Measurements from ENCODE around the gene NFIX.

NFIX gene

GRCh38 chr19:13056052-13056660 lies 60.9 kb downstream of the NFIX start:
- DNase-seq (ENCODE audit: low spot score), result no peak

GRCh38 chr19:13057147-13057572 lies 61.9 kb downstream of the NFIX start:
- DNase-seq (ENCODE audit: low spot score), result no peak

- no peak for DNase-seq (ENCODE audit: low spot score)
These were observed 62.5 kb downstream of the NFIX start for GRCh38 chr19:13057744-13058143.

DNA sequence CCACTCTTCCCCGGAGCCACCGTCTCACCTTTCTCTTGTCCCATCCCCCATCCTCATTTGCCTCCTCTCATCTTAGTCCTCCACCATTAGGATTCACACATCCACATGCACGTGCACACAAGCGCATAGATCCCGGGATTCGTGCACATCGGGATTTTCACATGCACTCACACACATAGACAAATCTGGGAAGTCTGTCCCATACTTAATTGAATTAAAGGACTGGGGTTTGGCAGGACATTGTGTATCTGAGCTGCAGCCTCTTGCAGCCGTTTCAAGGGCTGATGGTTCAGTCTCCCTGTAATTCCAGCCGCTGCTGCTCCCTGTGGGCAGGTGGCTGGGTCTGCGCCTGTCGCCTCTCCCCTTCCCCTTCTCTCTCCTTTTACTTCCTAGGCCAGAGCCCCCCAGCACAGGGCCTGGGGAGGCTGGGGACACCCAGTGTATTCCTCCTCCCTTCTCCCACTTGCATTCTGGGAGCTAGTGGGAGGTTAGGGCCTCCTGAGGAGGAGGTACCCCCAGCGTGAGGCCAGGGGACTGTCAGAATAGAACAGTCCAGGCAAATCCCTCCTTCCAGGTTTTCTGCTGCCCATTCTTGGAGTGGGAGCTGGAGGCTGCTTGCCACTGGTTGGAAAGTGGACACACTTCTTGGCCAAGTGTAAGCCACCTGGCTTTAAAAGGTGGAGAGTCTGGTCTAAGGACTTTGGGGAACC lies 63.8 kb downstream of the NFIX start:
- DNase-seq (ENCODE audit: low spot score), result no peak

- DNase-seq (ENCODE audit: low spot score), result no peak
These were observed 65.1 kb downstream of the NFIX start for GRCh38 chr19:13060233-13060963.

DNA sequence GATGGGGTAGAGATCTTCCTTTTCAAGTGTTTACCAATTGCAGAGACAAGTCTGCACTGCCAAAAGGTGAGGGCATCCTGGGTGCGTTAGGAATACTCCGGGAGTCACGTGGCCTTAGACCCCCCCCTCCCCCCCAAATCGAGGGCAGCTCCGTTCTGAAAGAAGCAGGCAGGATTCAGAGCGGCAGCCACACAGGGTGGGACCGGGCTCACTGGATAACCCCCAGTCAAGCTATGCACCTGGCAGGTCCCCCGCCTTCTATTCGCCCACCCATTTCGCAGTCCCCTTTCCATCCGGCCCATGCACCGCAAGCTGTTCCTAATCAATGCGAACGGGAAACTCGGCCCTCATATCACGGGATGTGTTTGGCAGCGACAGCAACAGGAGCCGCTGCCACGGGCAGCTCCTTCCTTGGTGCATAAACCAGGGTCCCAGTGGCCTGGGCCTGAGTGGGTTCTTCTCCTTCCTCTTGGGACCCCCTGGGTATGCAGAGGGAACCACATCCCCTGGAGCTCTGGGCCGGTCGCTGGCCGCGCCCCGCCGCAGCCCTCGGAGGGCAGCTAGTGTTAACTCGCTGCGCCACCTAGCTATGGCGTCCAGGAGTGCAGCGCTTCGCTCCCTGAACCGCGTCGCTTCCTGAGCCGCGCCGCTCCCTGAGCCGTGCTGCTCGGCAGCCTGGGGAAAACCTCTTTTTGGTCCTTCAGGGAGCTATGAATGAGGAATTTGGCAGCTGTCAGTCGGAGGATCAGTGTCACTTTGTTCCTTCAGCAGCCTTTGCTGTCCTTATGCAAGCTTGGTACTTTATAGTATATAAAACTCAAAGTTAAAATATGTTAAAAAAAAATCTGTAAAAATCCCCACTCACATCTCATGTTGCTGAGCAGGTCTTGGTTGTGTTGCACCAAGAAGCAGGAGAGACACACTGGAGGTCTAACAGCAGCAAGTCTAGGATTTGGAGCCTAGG lies 66.0 kb downstream of the NFIX start:
- peak; percentile 88 for DNase-seq (ENCODE audit: low spot score)

GRCh38 chr19:13062317-13062716 lies 67.0 kb downstream of the NFIX start:
- no peak for DNase-seq (ENCODE audit: low spot score)

DNA sequence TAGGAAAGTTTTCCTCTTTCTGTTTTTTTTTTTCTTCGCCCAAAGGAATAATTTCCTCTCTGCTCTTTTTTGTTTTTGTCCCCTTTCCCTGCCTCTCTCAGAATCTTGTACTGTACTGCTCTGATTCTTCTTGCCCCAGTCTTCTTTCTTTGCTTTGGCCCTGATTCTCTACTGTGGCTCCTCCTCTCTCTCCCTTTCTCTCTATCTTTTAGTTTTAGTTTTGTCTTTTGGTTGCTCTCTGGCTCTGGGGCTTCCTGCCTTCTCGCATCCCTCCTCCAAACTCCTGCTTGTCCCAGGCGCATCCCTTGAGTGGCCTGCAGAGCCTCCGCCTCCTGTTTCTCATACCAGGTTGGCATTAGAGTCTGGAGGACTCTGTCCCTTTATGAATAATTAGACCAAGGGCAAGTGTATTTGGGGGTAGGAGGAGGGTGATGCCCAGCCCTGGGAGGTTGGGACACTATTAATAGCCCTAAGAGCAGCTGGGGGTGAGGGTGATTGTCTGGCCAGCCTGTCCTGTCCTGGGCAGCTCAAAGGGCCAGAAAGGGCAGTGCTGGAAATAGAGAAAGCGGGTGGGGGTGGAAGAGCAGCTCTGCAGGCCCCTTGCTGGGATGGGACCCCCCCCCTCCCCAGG lies 68.3 kb downstream of the NFIX start:
- no peak for DNase-seq (ENCODE audit: low spot score)

GRCh38 chr19:13064092-13064489 lies 68.8 kb downstream of the NFIX start:
- no peak for DNase-seq (ENCODE audit: low spot score)

- DNase-seq (ENCODE audit: low spot score), result no peak
These were observed 71.0 kb downstream of the NFIX start for GRCh38 chr19:13066226-13066625.

GRCh38 chr19:13066933-13067807 lies 71.9 kb downstream of the NFIX start:
- DNase-seq (ENCODE audit: low spot score), result no peak

DNA sequence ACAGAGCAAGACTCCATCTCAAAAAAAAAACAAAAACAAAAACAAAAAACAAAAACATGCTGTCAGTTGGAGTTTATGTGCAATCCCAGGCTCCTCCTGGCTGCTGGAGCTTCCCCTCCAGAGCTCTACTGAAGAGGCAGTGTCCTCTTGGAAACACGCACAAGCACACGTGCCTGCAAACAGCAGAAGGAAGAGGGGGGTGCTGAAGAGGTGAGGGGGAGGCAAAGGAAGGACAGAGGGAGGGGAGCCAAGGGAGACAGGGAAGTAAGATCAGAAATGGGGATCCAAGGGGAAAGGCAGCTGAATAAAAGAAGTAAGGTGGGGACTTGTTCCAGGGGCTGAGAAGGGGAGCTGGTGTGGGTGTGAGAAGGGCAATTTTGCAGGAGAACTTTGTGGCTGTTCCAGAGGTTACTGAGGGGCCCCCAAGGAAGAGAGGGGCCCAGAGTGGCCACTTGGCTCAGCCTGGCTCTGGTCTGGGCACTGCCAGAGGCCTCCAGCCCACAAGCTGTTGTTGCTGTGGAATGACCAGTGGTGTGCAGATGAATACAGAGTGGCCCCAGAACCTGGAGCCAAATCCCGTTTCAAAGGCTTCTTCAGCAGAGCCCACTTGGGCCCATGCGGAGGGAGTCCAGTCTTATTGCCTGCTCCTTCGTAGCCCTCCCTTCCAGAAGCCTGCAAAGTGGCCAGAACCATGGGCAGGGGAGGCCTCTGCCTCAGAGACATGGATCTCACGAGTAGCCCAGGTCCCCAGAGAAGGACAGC lies 73.0 kb downstream of the NFIX start:
- DNase-seq (ENCODE audit: low spot score), result no peak

DNA sequence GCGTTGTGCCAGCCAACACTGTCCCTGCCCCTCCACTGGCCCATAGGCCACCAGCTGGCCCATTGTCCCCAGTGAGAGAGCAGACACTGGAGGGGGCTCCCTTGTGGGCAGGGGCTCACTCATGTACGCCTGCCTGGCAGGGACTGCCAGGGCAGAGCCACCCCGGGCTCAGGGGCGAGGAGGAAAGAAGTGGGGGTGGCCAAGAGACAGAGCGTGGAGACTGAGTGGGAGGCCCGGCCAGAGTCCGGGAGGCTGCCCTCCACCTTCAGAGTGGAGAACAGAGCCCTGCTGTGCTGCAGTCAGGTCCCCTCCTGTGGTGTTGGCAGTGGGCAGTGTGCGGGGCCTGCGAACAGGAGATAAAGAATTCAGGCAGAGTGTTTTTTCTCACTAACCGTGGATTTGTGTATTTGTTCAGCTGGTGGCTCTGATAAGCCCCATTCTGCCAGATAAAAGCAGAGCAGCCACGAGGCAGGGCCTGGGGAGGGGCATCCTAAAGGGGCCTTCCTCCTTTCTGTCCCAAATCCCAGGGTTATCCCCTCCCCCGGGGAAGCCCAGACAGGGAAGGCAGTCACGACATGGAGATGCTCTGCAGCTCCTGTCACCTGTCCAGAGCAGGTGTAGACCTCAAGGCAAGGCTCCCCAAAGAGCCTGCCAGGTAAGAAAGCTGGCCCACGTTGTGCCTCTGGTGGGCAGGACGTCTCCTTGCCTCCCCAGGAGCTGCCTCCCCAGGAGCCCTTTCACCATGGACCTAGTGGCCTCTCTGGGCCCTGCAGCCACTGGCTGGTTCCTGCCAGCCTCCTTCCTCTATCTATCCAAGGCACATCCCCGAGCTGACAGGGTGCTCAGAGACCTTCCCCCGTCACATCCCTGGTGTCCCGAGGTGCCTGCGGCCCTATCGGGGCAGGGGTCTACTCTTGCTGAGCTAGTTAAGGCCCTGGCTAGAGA lies 74.4 kb downstream of the NFIX start:
- no peak for DNase-seq (ENCODE audit: low spot score)

DNA sequence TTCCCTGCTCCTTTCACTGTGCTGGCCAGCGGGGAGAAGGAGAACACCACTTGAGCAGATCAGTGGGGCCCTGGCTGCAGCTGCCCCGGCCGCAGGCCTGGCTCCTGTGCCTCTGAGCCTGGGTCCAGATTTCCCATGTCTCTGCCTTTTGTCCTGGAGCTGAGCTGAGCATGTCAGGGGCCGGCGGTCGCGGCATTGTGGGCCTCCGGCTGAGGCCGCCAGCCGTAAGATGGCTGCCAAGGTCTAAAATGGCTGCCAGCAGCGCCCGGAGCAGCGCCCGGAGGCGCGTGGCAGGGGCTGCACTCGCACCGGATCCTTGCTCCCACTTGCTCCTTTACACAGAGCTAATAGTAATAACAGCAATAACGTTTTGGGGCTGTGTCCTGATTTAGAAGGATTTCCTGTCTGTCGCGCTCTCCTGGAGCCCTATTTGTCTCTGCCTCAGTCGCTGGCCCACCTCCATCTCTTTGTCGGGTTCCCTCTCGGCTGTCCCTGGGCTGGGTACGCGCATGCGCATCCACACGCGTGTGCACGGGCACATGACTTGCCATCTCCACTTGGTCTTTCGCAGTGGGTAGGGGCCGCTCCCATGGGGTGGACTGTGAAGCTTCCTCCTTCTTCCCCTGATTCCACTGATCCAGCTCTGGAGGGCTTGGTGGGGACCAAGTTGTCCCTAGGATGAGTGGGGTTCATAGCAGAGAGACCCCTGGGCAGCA lies 75.3 kb downstream of the NFIX start:
- DNase-seq (ENCODE audit: low spot score), result no peak

- DNase-seq (ENCODE audit: low spot score), result no peak
These were observed 76.3 kb downstream of the NFIX start for GRCh38 chr19:13071444-13072187.

- no peak for DNase-seq (ENCODE audit: low spot score)
These were observed 77.1 kb downstream of the NFIX start for GRCh38 chr19:13072188-13072908.

- DNase-seq (ENCODE audit: low spot score), result no peak
These were observed 78.0 kb downstream of the NFIX start for GRCh38 chr19:13073263-13073662.

Measured in germinal center (tissue), 1 donor.